Naive thymus-derived CD4-positive, alpha-beta T cell (primary cell): ENCODE measurements around the gene FGF18. TPM values are rescaled to one million over a fixed set of nuclear protein-coding genes. Genes with fewer than 3 reads are reported as not detected.
A peak's percentile ranks its signal among the peaks of the same experiment; 100 is the strongest.
"Not testable (repeated sequence)": the region's sequence is repeated elsewhere in the genome, so short reads cannot be mapped to it uniquely, and the experiment has no call there.

Experiments used
- ATAC-seq: fragments of 150-1000 bp; cut with Tn5 transposase; 2 replicates; pipeline ENCODE4 v1.10.0; 2021; ENCODE audit warnings: mild to moderate bottlenecking, moderate library complexity
- CTCF ChIA-PET: fragments of 350-600 bp; sonication (Branson Sonifier 250); formaldehyde crosslinking; loops from one replicate; lab custom pipeline; 2021; ENCODE audit warnings: antibody characterized with exemption; lab: Charles Lee
- POLR2A ChIA-PET: fragments of 350-600 bp; sonication (Branson Sonifier 250); formaldehyde crosslinking; loops from one replicate; lab custom pipeline; 2021; ENCODE audit warnings: antibody characterized with exemption, inconsistent platforms; lab: Charles Lee
- DNase-seq, 9 donors: peaks; one replicate each; pipeline versions ENCODE4 v3.0.0 to v3.0.0-alpha.2; 2020 to 2022; ENCODE audit warnings: mixed read lengths in 1 of 9
- H3K27ac ChIP-seq: one replicate; pipeline ENCODE4 v1.7.0; 2013; ENCODE audit warnings: mild to moderate bottlenecking, low read depth, low read length, moderate library complexity
- H3K27me3 ChIP-seq, 2 donors: one replicate each; pipeline ENCODE4 v1.7.0; 2013; ENCODE audit warnings: low read length in 2 of 2, mild to moderate bottlenecking in 2 of 2, moderate library complexity in 2 of 2; ENCODE audit not compliant: control insufficient read depth in 2 of 2, insufficient read depth in 2 of 2
- H3K36me3 ChIP-seq, 3 experiments: 1 replicate in 2 of 3; 2 replicates in 1 of 3; pipeline ENCODE4 v1.7.0; 2013; ENCODE audit warnings: low read length in 3 of 3, mild to moderate bottlenecking in 3 of 3, moderate library complexity in 1 of 3; ENCODE audit not compliant: insufficient read depth in 3 of 3, control insufficient read depth in 2 of 3
- H3K4me1 ChIP-seq, 2 donors: one replicate each; pipeline ENCODE4 v1.7.0; 2013; ENCODE audit warnings: low read length in 2 of 2, mild to moderate bottlenecking in 2 of 2, moderate library complexity in 1 of 2; ENCODE audit not compliant: control insufficient read depth in 2 of 2, insufficient read depth in 2 of 2
- H3K4me3 ChIP-seq: 2 replicates; pipeline ENCODE4 v1.7.0; 2013; ENCODE audit warnings: mild to moderate bottlenecking, low read length
- H3K9me3 ChIP-seq, 3 experiments: 1 replicate in 2 of 3; 2 replicates in 1 of 3; pipeline ENCODE4 v1.7.0; 2013; ENCODE audit warnings: low read length in 3 of 3; ENCODE audit not compliant: control insufficient read depth in 2 of 3
- H3K27ac Mint-ChIP-seq, 9 donors: one replicate each; pipeline ENCODE4 v1.8.0; 2020 to 2022; ENCODE audit warnings: mixed read lengths in 9 of 9, mild to moderate bottlenecking in 8 of 9, moderate library complexity in 5 of 9, inconsistent platforms in 2 of 9
- H3K27me3 Mint-ChIP-seq, 5 donors: one replicate each; pipeline ENCODE4 v1.8.0; 2021 to 2022; ENCODE audit warnings: mixed read lengths in 5 of 5, mild to moderate bottlenecking in 1 of 5
- H3K36me3 Mint-ChIP-seq, 5 donors: one replicate each; pipeline ENCODE4 v1.8.0; 2020 to 2022; ENCODE audit warnings: mixed read lengths in 5 of 5, mild to moderate bottlenecking in 3 of 5, inconsistent platforms in 1 of 5
- H3K4me1 Mint-ChIP-seq, 7 donors: one replicate each; pipeline ENCODE4 v1.8.0; 2020 to 2022; ENCODE audit warnings: mixed read lengths in 7 of 7, mild to moderate bottlenecking in 3 of 7, inconsistent platforms in 1 of 7
- H3K4me3 Mint-ChIP-seq, 10 donors: one replicate each; pipeline ENCODE4 v1.8.0; 2020 to 2022; ENCODE audit warnings: mild to moderate bottlenecking in 10 of 10, mixed read lengths in 10 of 10, moderate library complexity in 6 of 10, inconsistent platforms in 2 of 10
- H3K9me3 Mint-ChIP-seq, 11 donors: one replicate each; pipeline ENCODE4 v1.8.0; 2020 to 2022; ENCODE audit warnings: mixed read lengths in 11 of 11, mild to moderate bottlenecking in 4 of 11, inconsistent platforms in 1 of 11, moderate library complexity in 1 of 11
- intact Hi-C, 2 donors: fragments of 100-400 bp; cut with micrococcal nuclease; formaldehyde crosslinking; loops; one replicate each; pipeline ENCODE4 v1.15.1; 2023
- polyA plus RNA-seq, 2 donors: library from polyadenylated mRNA; unstranded; fragments of 300-500 nt; fragmentation: Illumina TruSeq; gene quantifications; one replicate each; pipeline ENCODE4 v1.2.3, GENCODE V29; 2021
- total RNA-seq, 6 experiments: library from RNA in 5 of 6; stranded (reverse) in 5 of 6; gene quantifications; 1 replicate in 5 of 6; 2 replicates in 1 of 6; pipeline ENCODE4 v1.2.3 and lab custom pipeline; 2021 to 2026

Gene FGF18
- total and polyA plus RNA-seq, 7 experiments from 2014 or later, result 0.24 to 0.44 TPM; not detected in 5

DNA sequence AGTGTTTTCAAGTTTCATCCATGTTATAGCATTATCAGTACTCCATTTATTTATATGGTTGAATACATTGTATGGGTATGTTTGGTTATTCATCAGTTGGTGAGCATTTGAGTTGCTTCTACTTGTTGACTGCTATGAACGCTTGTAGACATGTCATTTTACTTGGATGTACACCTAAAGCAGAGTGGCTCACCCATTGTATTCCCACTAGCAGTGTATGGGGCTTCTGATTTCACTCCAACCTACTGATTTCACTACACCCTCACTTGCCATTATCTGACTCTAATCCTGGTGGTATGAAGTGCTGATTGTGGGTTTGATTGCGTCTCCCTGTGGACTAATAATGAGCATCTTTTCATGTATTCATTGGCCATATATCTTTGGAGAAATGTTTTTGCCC is 22.3 kb upstream of the FGF18 start:
- H3K27me3 Mint-ChIP-seq, result no peaks in the 10 kb centered on the region

DNA sequence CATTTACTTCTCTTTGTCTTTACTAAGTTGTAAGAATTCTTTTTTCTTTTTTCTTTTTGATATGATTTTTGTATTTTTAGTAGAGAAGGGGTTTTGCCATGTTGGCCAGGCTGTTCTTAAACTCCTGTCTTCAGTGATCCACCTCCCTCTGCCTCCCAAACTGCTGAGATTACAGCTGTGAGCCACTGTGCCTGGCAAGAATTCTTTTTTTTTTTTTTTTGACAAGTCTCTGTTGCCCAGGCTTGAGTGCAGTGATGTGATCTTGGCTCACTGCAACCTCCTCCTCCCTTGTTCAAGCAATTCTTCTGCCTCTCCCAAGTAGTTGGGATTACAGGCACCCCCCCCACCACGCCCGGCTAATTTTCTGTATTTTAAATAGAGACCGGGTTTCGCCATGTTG is 21.8 kb upstream of the FGF18 start:
- Histone ChIP-seq H3K9me3 (no peaks in the 10 kb centered on the region), H3K27me3 (no peaks in the 10 kb centered on the region), H3K27ac (no peak overlapping the region), H3K4me3 (no peak overlapping the region), H3K36me3 (peaks cover 28 to 87% (median 38%) of the 10 kb centered on the region in 3 experiments), H3K4me1 (no peaks in the 10 kb centered on the region)
- intact Hi-C loops, result no loop called here
- peaks cover 0 to 1% (median 0%) of the 10 kb centered on the region in 11 donors for H3K9me3 Mint-ChIP-seq
- ChIA-PET POLR2A (no interaction called here), CTCF (no interaction called here)
- H3K36me3 Mint-ChIP-seq, result peaks cover 4 to 62% (median 47%) of the 10 kb centered on the region in 5 donors
- no peak for DNase-seq
- no peak for ATAC-seq
- no peaks in the 10 kb centered on the region for H3K27me3 Mint-ChIP-seq
- peak overlapping the region in 1 of 10 donors; percentile 9 for H3K4me3 Mint-ChIP-seq
- peaks cover 16 to 59% (median 50%) of the 10 kb centered on the region in 7 donors for H3K4me1 Mint-ChIP-seq
- H3K27ac Mint-ChIP-seq, result no peak overlapping the region

More for the DNA sequence above, 22.3 kb upstream of the FGF18 start:
- ChIA-PET CTCF (no interaction called here), POLR2A (interaction anchor here (1.5 kb wide), 1 partner anchor 9 kb away, joined by 5 read pairs; the partner anchor contains the start of gene NPM1)
- ATAC-seq (no peak), DNase-seq (no peak)
- Mint-ChIP-seq H3K27ac (peak overlapping the region in 1 of 9 donors; percentile 13), H3K4me1 (peaks cover 18 to 63% (median 55%) of the 10 kb centered on the region in 7 donors), H3K36me3 (peaks cover 4 to 64% (median 49%) of the 10 kb centered on the region in 5 donors), H3K9me3 (peaks cover 0 to 1% (median 0%) of the 10 kb centered on the region in 11 donors), H3K4me3 (peak overlapping the region in 2 of 10 donors; percentile 9 to 24)
- Histone ChIP-seq H3K27me3 (no peaks in the 10 kb centered on the region), H3K4me3 (no peak overlapping the region), H3K9me3 (no peaks in the 10 kb centered on the region), H3K36me3 (peaks cover 28 to 90% (median 39%) of the 10 kb centered on the region in 3 experiments), H3K27ac (no peak overlapping the region), H3K4me1 (peaks cover 0 to 1% of the 10 kb centered on the region in 2 donors)
- intact Hi-C loops, result no loop called here

DNA sequence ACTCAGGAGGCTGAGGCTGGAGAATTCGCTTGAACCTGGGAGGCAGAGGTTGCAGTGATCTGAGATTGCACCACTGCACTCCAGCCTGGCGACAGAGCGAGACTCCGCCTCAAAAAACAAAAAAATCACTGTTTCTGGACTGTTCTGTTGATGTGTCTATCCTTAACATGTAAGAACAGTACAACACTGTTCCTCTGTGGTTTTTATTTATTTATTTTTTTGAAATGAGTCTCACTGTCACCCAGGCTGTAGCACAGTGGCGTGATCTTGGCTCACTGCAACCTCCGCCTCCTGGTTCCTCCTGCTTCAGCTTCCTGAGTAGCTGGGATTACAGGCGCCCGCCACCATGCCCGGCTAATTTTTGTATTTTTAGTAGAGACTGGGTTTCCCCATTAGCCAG is 20.8 kb upstream of the FGF18 start:
- H3K9me3 Mint-ChIP-seq, POLR2A ChIA-PET, H3K27me3 ChIP-seq, H3K4me3 Mint-ChIP-seq, H3K4me1 ChIP-seq, H3K27me3 Mint-ChIP-seq, H3K9me3 ChIP-seq, H3K4me3 ChIP-seq, DNase-seq, H3K27ac ChIP-seq, CTCF ChIA-PET, intact Hi-C loops, ATAC-seq: not testable (repeated sequence)
- H3K36me3 ChIP-seq, result peaks cover 28 to 77% (median 28%) of the 10 kb centered on the region in 3 experiments
- Mint-ChIP-seq H3K4me1 (peaks cover 15 to 49% (median 41%) of the 10 kb centered on the region in 7 donors), H3K36me3 (peaks cover under 1 to 55% (median 39%) of the 10 kb centered on the region in 5 donors), H3K27ac (peak overlapping the region in 2 of 9 donors; percentile 31 to 48)

GRCh38 chr5:171400169-171400568 is 19.3 kb upstream of the FGF18 start:
- Mint-ChIP-seq H3K9me3 (peaks cover 0 to 2% (median 0%) of the 10 kb centered on the region in 11 donors), H3K4me3 (no peak overlapping the region), H3K36me3 (peaks cover 0 to 56% (median 39%) of the 10 kb centered on the region in 5 donors), H3K4me1 (peaks cover 15 to 47% (median 40%) of the 10 kb centered on the region in 7 donors), H3K27me3 (no peaks in the 10 kb centered on the region), H3K27ac (peak overlapping the region in 2 of 9 donors; percentile 18 to 34)
- H3K27ac ChIP-seq, result no peak overlapping the region
- ChIA-PET POLR2A (no interaction called here), CTCF (no interaction called here)
- H3K4me1 ChIP-seq, result no peaks in the 10 kb centered on the region
- ATAC-seq, result no peak
- DNase-seq, result no peak
- no peaks in the 10 kb centered on the region for H3K27me3 ChIP-seq
- no peaks in the 10 kb centered on the region for H3K9me3 ChIP-seq
- no peak overlapping the region for H3K4me3 ChIP-seq
- H3K36me3 ChIP-seq, result peaks cover 27 to 68% (median 32%) of the 10 kb centered on the region in 3 experiments
- intact Hi-C loops, result no loop called here

DNA sequence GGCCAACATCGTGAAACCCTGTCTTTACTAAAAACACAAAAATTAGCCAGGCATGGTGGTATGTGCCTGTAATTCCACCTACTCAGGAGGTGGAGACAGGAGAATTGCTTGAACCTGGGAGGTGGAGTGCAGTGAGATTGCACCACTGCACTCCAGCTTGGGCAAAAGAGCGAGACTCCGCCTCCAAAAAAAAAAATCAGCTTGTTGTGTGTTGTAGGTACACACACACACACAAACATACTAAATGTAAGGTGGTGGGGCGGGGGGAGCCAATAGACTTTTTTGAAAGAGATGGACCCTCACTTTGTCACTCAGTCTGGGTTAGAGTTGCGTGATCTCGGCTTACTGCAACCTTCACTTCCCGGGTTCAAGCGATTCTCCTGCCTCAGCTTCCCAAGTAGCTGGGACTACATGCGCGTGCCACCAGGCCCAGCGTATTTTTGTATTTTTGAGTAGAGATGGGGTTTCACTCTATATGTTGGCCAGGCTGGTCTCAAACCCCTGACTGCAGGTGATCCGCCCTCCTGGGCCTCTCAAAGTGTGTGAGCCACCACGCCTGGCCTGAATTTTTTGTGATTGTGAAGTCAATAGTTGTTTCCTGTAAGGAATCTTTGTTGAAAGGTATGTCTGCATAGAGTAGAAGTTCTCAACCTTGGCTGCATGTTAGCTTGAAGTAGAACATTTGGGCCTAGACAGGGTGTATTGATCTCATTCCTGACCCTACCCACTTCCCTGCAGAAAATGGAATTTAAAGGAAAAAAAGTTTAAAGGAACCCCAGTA is 18.1 kb upstream of the FGF18 start:
- no peak overlapping the region for H3K27ac ChIP-seq
- Mint-ChIP-seq H3K4me1 (peaks cover 14 to 48% (median 40%) of the 10 kb centered on the region in 7 donors), H3K27me3 (no peaks in the 10 kb centered on the region), H3K9me3 (peaks cover 0 to 2% (median 0%) of the 10 kb centered on the region in 11 donors), H3K27ac (peak overlapping the region in 1 of 9 donors; percentile 59), H3K4me3 (peak overlapping the region in 1 of 10 donors; percentile 29), H3K36me3 (peaks cover 6 to 61% (median 42%) of the 10 kb centered on the region in 5 donors)
- ChIA-PET POLR2A (no interaction called here), CTCF (interaction anchor here (0.6 kb wide), 1 partner anchor 9 kb away, joined by 3 read pairs; no protein-coding TSS in a partner anchor)
- no peak for ATAC-seq
- H3K36me3 ChIP-seq, result peaks cover 30 to 68% (median 38%) of the 10 kb centered on the region in 3 experiments
- no peaks in the 10 kb centered on the region for H3K9me3 ChIP-seq
- intact Hi-C loops, result no loop called here
- H3K4me1 ChIP-seq, result no peaks in the 10 kb centered on the region
- no peak for DNase-seq
- H3K27me3 ChIP-seq, result no peaks in the 10 kb centered on the region
- H3K4me3 ChIP-seq, result no peak overlapping the region

DNA sequence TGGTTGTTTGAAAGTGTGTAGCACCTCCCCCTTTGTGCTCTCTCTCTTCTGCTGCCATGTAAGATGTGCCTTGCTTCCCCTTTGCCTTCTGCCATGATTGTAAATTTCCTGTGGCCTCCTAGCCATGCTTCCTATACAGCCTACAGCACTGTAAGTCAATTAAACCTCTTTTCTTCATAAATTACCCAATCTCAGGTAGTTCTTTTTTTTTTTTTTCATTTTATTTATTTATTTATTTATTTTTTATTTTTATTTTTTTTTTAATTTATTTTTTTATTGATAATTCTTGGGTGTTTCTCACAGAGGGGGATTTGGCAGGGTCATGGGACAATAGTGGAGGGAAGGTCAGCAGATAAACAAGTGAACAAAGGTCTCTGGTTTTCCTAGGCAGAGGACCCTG is 16.7 kb upstream of the FGF18 start:
- DNase-seq, POLR2A ChIA-PET, CTCF ChIA-PET, H3K4me1 ChIP-seq, intact Hi-C loops, ATAC-seq, H3K9me3 ChIP-seq, H3K4me3 Mint-ChIP-seq, H3K27me3 Mint-ChIP-seq, H3K9me3 Mint-ChIP-seq, H3K27me3 ChIP-seq, H3K4me3 ChIP-seq, H3K27ac ChIP-seq: not testable (repeated sequence)
- Mint-ChIP-seq H3K4me1 (peaks cover 10 to 49% (median 42%) of the 10 kb centered on the region in 7 donors), H3K27ac (peak overlapping the region in 1 of 9 donors; percentile 65), H3K36me3 (peaks cover 13 to 61% (median 45%) of the 10 kb centered on the region in 5 donors)
- peaks cover 41 to 66% (median 43%) of the 10 kb centered on the region in 3 experiments for H3K36me3 ChIP-seq
